WTC11 (cell line): ENCODE data around the gene PRR23E. TPM values are rescaled to one million over a fixed set of nuclear protein-coding genes. Genes with fewer than 3 reads are reported as not detected.

ENCODE experiments used
- ATAC-seq: fragments of 200-7000 bp; cut with Tn5 transposase; 2 replicates; pipeline ENCODE4 v1.10.0; 2021; ENCODE audit warnings: mild to moderate bottlenecking, moderate library complexity
- CTCF ChIA-PET: fragments of 300-600 bp; sonication (Branson Sonifier 250); formaldehyde crosslinking; loops from one replicate; lab custom pipeline; 2021; ENCODE audit warnings: antibody characterized with exemption; lab: Charles Lee
- POLR2A ChIA-PET: fragments of 350-600 bp; sonication (Branson Sonifier 250); formaldehyde crosslinking; loops from one replicate; lab custom pipeline; 2021; ENCODE audit warnings: antibody characterized with exemption; lab: Charles Lee
- DNase-seq: peaks from one replicate; pipeline ENCODE4 v3.0.0; 2021; ENCODE audit warnings: low spot score
- H3K27ac Mint-ChIP-seq: 2 replicates; pipeline ENCODE4 v1.8.0; 2021; ENCODE audit warnings: mixed read lengths
- H3K27me3 Mint-ChIP-seq: 2 replicates; pipeline ENCODE4 v1.8.0; 2021; ENCODE audit warnings: low read depth, mild to moderate bottlenecking, moderate library complexity, mixed read lengths
- H3K36me3 Mint-ChIP-seq: 2 replicates; pipeline ENCODE4 v1.8.0; 2021; ENCODE audit warnings: mixed read lengths
- H3K4me1 Mint-ChIP-seq: 2 replicates; pipeline ENCODE4 v1.8.0; 2022; ENCODE audit warnings: mixed read lengths
- H3K4me3 Mint-ChIP-seq: 2 replicates; pipeline ENCODE4 v1.8.0; 2021; ENCODE audit warnings: mild to moderate bottlenecking, moderate library complexity, mixed read lengths
- H3K9me3 Mint-ChIP-seq: 2 replicates; pipeline ENCODE4 v1.8.0; 2021; ENCODE audit warnings: mixed read lengths
- ATF1 ChIP-seq: sonication (generic); formaldehyde crosslinking; IDR thresholded peaks from 2 replicates; pipeline ENCODE4 v1.8.1; 2023; ENCODE audit warnings: mild to moderate bottlenecking, moderate library complexity, missing genetic modification reagents
- CBFB ChIP-seq: sonication (generic); formaldehyde crosslinking; IDR thresholded peaks from 2 replicates; pipeline ENCODE4 v1.8.1; 2022; ENCODE audit warnings: mild to moderate bottlenecking, low read depth, missing genetic modification reagents
- EMX1 ChIP-seq: fragments of 250-450 bp; sonication (Bioruptor Pico); IDR thresholded peaks from 2 replicates; pipeline ENCODE4 v1.8.0; 2021; ENCODE audit warnings: mild to moderate bottlenecking
- NFATC4 ChIP-seq: fragments of 250-450 bp; sonication (Bioruptor Pico); IDR thresholded peaks from 2 replicates; pipeline ENCODE4 v1.9.0; 2021; ENCODE audit warnings: mild to moderate bottlenecking
- NR2C2 ChIP-seq: sonication (generic); formaldehyde crosslinking; IDR thresholded peaks from 2 replicates; pipeline ENCODE4 v1.8.0; 2022; ENCODE audit warnings: mild to moderate bottlenecking, missing genetic modification reagents
- OVOL2 ChIP-seq: fragments of 250-450 bp; sonication (Bioruptor Pico); IDR thresholded peaks from 2 replicates; pipeline ENCODE4 v1.9.0; 2021; ENCODE audit warnings: mild to moderate bottlenecking, borderline replicate concordance
- RELA ChIP-seq: sonication (generic); formaldehyde crosslinking; IDR thresholded peaks from 2 replicates; pipeline ENCODE4 v1.8.1; 2022; ENCODE audit warnings: missing genetic modification reagents, mild to moderate bottlenecking, borderline replicate concordance
- SP1 ChIP-seq: sonication (generic); formaldehyde crosslinking; conservative IDR thresholded peaks from 2 replicates; pipeline ENCODE4 v1.8.1; 2022; ENCODE audit warnings: missing genetic modification reagents
- TEAD1 ChIP-seq: sonication (generic); formaldehyde crosslinking; IDR thresholded peaks from 2 replicates; pipeline ENCODE4 v1.8.0; 2022; ENCODE audit warnings: mild to moderate bottlenecking, missing genetic modification reagents
- TP53 ChIP-seq: sonication (generic); formaldehyde crosslinking; IDR thresholded peaks from 2 replicates; pipeline ENCODE4 v1.8.1; 2023; ENCODE audit warnings: mild to moderate bottlenecking, missing genetic modification reagents
- ZBTB21 ChIP-seq: sonication (generic); formaldehyde crosslinking; IDR thresholded peaks from 2 replicates; pipeline ENCODE4 v1.8.1; 2023; ENCODE audit warnings: mild to moderate bottlenecking, missing genetic modification reagents, borderline replicate concordance
- ZNF219 ChIP-seq: sonication (generic); formaldehyde crosslinking; IDR thresholded peaks from 2 replicates; pipeline ENCODE4 v1.8.0; 2023; ENCODE audit warnings: missing genetic modification reagents, mild to moderate bottlenecking, borderline replicate concordance
- ZNF263 ChIP-seq: sonication (generic); formaldehyde crosslinking; IDR thresholded peaks from 2 replicates; pipeline ENCODE4 v1.8.1; 2022; ENCODE audit warnings: low read depth, mild to moderate bottlenecking, moderate library complexity, missing genetic modification reagents
- ZNF512 ChIP-seq: sonication (generic); formaldehyde crosslinking; IDR thresholded peaks from 2 replicates; pipeline ENCODE4 v1.8.1; 2022; ENCODE audit warnings: missing genetic modification reagents, borderline replicate concordance
- ZSCAN18 ChIP-seq: fragments of 250-450 bp; sonication (Bioruptor Pico); IDR thresholded peaks from 2 replicates; pipeline ENCODE4 v2.1.2; 2022; ENCODE audit warnings: mild to moderate bottlenecking, moderate library complexity
- total RNA-seq: library from RNA; stranded (reverse); gene quantifications from 3 replicates; pipeline ENCODE4 v1.2.3, GENCODE V29; 2021
- TF ChIP-seq, protein P1 (sequence below): fragments of 200-600 bp; IDR thresholded peaks from 2 replicates; pipeline ENCODE4 v1.8.0; 2022; ENCODE audit warnings: antibody characterized with exemption
- TF ChIP-seq, protein P2 (sequence below): sonication (generic); formaldehyde crosslinking; IDR thresholded peaks from 2 replicates; pipeline ENCODE4 v1.8.0; 2022; ENCODE audit warnings: mild to moderate bottlenecking, missing genetic modification reagents
- TF ChIP-seq, protein P3 (sequence below): sonication (generic); formaldehyde crosslinking; IDR thresholded peaks from 2 replicates; pipeline ENCODE4 v1.8.1; 2023; ENCODE audit warnings: mild to moderate bottlenecking, missing genetic modification reagents
- TF ChIP-seq, protein P4 (sequence below): sonication (generic); formaldehyde crosslinking; IDR thresholded peaks from 2 replicates; pipeline ENCODE4 v1.8.0; 2022; ENCODE audit warnings: mild to moderate bottlenecking, missing genetic modification reagents

PRR23E gene
- total RNA-seq, 1 experiment from 2014 or later = not detected

DNA sequence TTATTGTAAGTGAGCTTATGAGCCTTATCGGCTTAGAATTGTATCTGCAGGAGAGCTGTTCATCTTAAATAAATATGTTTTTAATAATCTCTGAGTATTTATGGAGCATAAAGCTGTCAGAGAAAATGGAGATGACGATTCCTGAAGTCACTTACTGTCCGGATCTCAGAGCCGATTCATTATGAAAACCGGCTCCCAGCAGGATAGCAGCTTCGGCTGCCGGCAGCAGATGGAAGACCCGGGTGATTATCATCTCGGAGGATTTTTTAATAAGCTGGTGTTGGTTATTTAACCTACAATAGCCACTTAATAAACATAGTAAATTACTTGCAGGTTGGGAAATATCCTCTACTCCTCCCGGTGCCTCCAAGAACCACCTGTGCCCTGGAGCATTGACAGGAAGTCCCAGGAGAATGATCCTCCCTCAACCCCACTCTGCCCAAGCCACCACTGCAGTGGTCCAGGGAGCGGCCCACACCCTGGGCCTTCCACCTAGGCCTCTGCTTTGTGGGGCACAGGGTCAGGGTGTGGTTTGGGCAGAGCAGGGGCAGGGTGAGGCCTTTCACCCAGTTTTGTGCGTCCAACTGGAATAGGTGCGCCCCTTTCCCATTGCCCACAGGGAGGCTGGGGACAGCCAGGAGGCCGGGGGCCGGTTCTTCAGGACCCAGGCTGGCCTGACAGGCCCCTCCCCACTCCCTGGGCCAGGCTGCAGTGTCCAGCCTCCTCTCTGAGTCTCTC lies 42.2 kb upstream of the PRR23E start (continued):
- TF ChIP-seq, protein P1, sequence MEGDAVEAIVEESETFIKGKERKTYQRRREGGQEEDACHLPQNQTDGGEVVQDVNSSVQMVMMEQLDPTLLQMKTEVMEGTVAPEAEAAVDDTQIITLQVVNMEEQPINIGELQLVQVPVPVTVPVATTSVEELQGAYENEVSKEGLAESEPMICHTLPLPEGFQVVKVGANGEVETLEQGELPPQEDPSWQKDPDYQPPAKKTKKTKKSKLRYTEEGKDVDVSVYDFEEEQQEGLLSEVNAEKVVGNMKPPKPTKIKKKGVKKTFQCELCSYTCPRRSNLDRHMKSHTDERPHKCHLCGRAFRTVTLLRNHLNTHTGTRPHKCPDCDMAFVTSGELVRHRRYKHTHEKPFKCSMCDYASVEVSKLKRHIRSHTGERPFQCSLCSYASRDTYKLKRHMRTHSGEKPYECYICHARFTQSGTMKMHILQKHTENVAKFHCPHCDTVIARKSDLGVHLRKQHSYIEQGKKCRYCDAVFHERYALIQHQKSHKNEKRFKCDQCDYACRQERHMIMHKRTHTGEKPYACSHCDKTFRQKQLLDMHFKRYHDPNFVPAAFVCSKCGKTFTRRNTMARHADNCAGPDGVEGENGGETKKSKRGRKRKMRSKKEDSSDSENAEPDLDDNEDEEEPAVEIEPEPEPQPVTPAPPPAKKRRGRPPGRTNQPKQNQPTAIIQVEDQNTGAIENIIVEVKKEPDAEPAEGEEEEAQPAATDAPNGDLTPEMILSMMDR = no peak
- TF ChIP-seq ZNF219 (CRISPR knock-in tag) = no peak
- TF ChIP-seq TP53 (CRISPR knock-in tag) = no peak
- no peak for TF ChIP-seq NR2C2 (CRISPR knock-in tag)
- TF ChIP-seq, protein P2, sequence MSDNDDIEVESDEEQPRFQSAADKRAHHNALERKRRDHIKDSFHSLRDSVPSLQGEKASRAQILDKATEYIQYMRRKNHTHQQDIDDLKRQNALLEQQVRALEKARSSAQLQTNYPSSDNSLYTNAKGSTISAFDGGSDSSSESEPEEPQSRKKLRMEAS = no peak
- no peak for TF ChIP-seq TEAD1 (CRISPR knock-in tag)
- TF ChIP-seq, protein P3, sequence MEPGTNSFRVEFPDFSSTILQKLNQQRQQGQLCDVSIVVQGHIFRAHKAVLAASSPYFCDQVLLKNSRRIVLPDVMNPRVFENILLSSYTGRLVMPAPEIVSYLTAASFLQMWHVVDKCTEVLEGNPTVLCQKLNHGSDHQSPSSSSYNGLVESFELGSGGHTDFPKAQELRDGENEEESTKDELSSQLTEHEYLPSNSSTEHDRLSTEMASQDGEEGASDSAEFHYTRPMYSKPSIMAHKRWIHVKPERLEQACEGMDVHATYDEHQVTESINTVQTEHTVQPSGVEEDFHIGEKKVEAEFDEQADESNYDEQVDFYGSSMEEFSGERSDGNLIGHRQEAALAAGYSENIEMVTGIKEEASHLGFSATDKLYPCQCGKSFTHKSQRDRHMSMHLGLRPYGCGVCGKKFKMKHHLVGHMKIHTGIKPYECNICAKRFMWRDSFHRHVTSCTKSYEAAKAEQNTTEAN (CRISPR knock-in tag) = no peak
- TF ChIP-seq ZNF512 (CRISPR knock-in tag) = no peak
- no peak for TF ChIP-seq NFATC4
- TF ChIP-seq, all 79 proteins: peak for 0

- ChIA-PET CTCF (no interaction called here), POLR2A (no interaction called here)
- no peak overlapping the region for H3K27ac Mint-ChIP-seq
- H3K36me3 Mint-ChIP-seq = no peaks in the 10 kb centered on the region
- no peak for DNase-seq
- H3K27me3 Mint-ChIP-seq = no peaks in the 10 kb centered on the region
- TF ChIP-seq OVOL2 (CRISPR knock-in tag) = no peak
- no peak for TF ChIP-seq RELA (CRISPR knock-in tag)
- TF ChIP-seq SP1 (CRISPR knock-in tag) = no peak
- TF ChIP-seq ZNF263 (CRISPR knock-in tag) = no peak
- no peak for TF ChIP-seq EMX1 (CRISPR knock-in tag)
- TF ChIP-seq CBFB (CRISPR knock-in tag) = no peak
- TF ChIP-seq ZSCAN18 (CRISPR knock-in tag) = no peak
- TF ChIP-seq ZBTB21 (CRISPR knock-in tag) = no peak
- no peak for TF ChIP-seq ZNF512 (CRISPR knock-in tag)
- no peak for TF ChIP-seq ZNF219 (CRISPR knock-in tag)
- TF ChIP-seq ATF1 (CRISPR knock-in tag) = no peak
- TF ChIP-seq, protein P4, sequence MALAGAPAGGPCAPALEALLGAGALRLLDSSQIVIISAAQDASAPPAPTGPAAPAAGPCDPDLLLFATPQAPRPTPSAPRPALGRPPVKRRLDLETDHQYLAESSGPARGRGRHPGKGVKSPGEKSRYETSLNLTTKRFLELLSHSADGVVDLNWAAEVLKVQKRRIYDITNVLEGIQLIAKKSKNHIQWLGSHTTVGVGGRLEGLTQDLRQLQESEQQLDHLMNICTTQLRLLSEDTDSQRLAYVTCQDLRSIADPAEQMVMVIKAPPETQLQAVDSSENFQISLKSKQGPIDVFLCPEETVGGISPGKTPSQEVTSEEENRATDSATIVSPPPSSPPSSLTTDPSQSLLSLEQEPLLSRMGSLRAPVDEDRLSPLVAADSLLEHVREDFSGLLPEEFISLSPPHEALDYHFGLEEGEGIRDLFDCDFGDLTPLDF (CRISPR knock-in tag) = no peak
- no peaks in the 10 kb centered on the region for H3K4me1 Mint-ChIP-seq
- no peak for ATAC-seq
- no peaks in the 10 kb centered on the region for H3K9me3 Mint-ChIP-seq
- no peak overlapping the region for H3K4me3 Mint-ChIP-seq
These were observed 41.7 kb upstream of the PRR23E start for GRCh38 chr3:127151251-127151564.
